ENCODE results near the gene HSD17B7.

HSD17B7 gene

DNA sequence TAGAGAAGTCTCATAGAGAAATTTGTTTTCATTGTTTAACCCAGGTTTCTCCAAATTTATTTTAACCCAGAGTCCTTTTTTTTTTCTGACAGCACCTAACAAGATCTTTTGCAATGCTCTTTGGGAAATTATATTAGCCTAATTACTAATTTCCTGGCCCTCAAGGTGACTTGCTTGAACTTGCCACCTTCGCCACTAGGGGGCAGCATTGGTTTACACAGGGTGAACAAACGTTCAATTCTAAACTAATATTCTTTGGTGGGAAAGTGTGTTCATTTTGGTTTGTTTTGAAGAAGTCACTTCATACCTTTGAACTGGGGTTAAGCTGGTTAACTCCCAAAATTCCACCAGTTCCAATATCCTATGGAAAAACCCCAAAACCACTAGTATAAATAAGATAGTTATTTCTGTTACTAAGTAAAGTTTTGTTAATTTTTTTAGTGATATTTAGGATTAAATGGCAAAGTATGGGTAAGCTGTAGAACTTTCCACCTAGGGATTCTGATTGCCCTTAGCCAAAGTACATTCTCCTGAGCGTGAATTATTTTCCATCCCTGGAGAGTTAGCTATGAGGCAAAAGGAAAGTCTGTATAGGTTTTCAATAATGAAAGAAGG, 57.4 kb downstream of the HSD17B7 start:
- H3K4me1 Mint-ChIP-seq, result peaks cover 7% of the 10 kb centered on the region
- no peaks in the 10 kb centered on the region for H3K36me3 Mint-ChIP-seq (ENCODE audit: low read depth)
- peaks cover 4% of the 10 kb centered on the region for H3K27me3 Mint-ChIP-seq (ENCODE audit: low read depth, poor library complexity)
- H3K27ac Mint-ChIP-seq, result no peak overlapping the region
- H3K9me3 Mint-ChIP-seq, result no peaks in the 10 kb centered on the region
- TF ChIP-seq, protein P1, sequence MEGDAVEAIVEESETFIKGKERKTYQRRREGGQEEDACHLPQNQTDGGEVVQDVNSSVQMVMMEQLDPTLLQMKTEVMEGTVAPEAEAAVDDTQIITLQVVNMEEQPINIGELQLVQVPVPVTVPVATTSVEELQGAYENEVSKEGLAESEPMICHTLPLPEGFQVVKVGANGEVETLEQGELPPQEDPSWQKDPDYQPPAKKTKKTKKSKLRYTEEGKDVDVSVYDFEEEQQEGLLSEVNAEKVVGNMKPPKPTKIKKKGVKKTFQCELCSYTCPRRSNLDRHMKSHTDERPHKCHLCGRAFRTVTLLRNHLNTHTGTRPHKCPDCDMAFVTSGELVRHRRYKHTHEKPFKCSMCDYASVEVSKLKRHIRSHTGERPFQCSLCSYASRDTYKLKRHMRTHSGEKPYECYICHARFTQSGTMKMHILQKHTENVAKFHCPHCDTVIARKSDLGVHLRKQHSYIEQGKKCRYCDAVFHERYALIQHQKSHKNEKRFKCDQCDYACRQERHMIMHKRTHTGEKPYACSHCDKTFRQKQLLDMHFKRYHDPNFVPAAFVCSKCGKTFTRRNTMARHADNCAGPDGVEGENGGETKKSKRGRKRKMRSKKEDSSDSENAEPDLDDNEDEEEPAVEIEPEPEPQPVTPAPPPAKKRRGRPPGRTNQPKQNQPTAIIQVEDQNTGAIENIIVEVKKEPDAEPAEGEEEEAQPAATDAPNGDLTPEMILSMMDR (IDR thresholded peaks at IDR 0.05), result peak; percentile 97
- DNase-seq, result peak; percentile 92
- no peak overlapping the region for H3K4me3 Mint-ChIP-seq

DNA sequence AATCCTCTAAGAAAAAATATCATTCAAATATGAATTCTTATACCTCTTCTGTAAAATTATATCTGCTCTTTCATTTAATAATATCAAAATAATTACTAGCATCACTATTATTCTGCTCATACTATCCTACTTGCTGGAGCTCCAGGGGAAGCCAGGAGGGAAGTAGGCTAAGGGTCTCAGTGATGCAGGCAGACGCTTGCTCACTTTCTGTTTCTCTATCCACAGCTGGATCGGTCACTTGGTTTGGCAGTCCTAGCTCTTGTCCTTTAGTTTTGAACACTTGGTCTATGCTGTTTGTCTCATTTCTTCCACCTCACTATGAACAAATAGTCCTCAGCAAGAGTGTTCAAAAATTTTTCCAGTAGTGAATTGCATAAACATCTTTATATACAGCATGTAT, 59.2 kb downstream of the HSD17B7 start:
- Mint-ChIP-seq H3K4me1 (peaks cover under 1% of the 10 kb centered on the region), H3K36me3 (ENCODE audit: low read depth) (no peaks in the 10 kb centered on the region), H3K27me3 (ENCODE audit: low read depth, poor library complexity) (peaks cover 4% of the 10 kb centered on the region), H3K4me3 (no peak overlapping the region), H3K9me3 (no peaks in the 10 kb centered on the region), H3K27ac (no peak overlapping the region)
- no peak for DNase-seq
- TF ChIP-seq, protein P1 (IDR thresholded peaks at IDR 0.05), result no peak

DNA sequence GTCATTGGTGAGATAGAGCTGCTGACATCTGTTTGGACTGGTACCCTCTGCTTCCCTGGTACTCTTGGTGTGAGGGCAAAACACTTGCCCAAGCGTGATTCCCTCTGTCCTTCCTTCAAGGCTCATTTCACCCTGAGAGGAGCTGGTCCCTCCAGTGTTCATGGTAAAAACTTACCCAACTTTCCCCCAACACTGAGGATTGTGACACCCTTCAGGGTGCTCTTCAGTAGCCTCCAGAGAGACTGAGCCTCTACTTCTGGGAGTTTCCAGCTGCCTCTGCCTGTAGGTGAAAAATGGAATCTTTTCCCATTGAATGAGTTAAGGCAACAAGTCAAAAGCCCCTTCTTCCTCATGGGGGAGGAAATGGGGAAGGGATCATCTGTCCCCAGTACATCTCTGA, 60.8 kb downstream of the HSD17B7 start:
- Mint-ChIP-seq H3K27me3 (ENCODE audit: low read depth, poor library complexity) (peaks cover 4% of the 10 kb centered on the region), H3K36me3 (ENCODE audit: low read depth) (no peaks in the 10 kb centered on the region), H3K4me3 (no peak overlapping the region), H3K27ac (no peak overlapping the region), H3K4me1 (no peaks in the 10 kb centered on the region), H3K9me3 (no peaks in the 10 kb centered on the region)
- DNase-seq, result no peak
- TF ChIP-seq, protein P1 (IDR thresholded peaks at IDR 0.05), result no peak

DNA sequence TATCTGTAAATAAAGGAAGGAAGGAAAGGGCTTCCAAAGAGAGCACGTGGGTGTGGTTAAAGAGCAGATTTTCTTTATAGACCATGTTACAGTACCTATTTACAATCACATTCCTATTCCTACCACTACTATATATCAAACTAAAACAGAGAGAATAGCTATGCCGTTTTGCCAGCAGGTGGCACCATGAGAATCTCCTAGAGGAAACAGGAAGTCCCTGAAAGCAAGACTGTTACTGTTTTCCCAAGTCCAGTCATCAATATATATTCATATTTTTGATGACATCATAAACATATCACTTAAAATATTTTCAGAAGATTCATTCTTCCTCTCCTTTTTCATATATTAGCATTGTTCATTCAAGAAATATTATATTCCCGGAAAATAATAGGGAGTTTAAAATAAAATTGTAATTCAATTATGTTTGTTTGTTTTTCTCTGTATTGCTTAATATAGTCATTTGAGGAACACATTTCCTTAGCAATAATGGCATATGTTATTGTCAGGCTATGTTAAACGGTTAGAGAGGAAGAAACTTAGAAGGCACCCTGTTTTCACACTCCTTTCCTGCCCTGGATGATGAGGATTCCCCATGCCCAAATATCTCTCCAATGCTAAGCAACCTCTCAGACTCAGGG, 63.9 kb downstream of the HSD17B7 start:
- TF ChIP-seq, protein P1 (IDR thresholded peaks at IDR 0.05), result peak; percentile 82
- no peaks in the 10 kb centered on the region for H3K4me1 Mint-ChIP-seq
- H3K27ac Mint-ChIP-seq, result no peak overlapping the region
- H3K9me3 Mint-ChIP-seq, result no peaks in the 10 kb centered on the region
- DNase-seq, result peak; percentile 69
- H3K27me3 Mint-ChIP-seq (ENCODE audit: low read depth, poor library complexity), result peaks cover 4% of the 10 kb centered on the region
- no peaks in the 10 kb centered on the region for H3K36me3 Mint-ChIP-seq (ENCODE audit: low read depth)
- H3K4me3 Mint-ChIP-seq, result no peak overlapping the region

DNA sequence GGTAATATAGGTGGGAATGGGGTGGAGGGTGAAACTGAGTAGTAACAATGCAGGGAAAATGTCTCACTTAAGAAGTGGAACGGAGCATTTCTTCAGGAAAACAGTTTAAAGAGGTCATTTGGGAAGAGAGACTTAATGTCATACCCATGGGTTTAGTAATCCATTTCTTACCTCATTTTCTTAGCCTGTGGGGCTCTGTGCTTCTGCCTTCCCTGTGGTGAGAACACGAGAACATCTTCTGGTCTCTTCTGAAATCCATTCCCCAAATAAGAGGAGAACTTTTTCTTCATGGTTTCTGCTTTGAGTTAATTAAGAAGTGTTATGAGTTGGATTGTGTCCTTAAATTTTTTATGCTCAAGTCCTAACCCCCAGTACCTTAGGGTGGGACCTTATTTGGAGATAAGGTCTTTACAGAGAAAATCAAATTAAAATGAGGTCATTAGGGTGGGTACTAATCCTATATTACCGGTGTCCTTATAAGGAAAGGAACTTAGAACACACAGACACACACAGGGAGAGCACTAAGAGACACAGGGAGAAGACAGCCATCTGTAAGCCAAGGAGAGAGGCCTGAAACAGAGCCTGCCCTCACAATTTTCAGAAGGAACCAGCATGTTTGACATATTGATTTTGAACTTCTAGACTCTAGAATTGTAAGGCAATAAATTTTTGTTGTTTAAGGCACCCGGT, 65.1 kb downstream of the HSD17B7 start:
- Mint-ChIP-seq H3K4me3 (no peak overlapping the region), H3K9me3 (no peaks in the 10 kb centered on the region), H3K27ac (no peak overlapping the region), H3K36me3 (ENCODE audit: low read depth) (no peaks in the 10 kb centered on the region), H3K27me3 (ENCODE audit: low read depth, poor library complexity) (peaks cover 4% of the 10 kb centered on the region), H3K4me1 (no peaks in the 10 kb centered on the region)
- TF ChIP-seq, protein P1 (IDR thresholded peaks at IDR 0.05), result no peak
- DNase-seq, result no peak
